ENCODE measurements around the gene CDK5R2.
A peak's percentile ranks its signal among the peaks of the same experiment; 100 is the strongest.
"Not testable (repeated sequence)": the region's sequence is repeated elsewhere in the genome, so short reads cannot be mapped to it uniquely, and the experiment has no call there.

The CDK5R2 gene

DNA sequence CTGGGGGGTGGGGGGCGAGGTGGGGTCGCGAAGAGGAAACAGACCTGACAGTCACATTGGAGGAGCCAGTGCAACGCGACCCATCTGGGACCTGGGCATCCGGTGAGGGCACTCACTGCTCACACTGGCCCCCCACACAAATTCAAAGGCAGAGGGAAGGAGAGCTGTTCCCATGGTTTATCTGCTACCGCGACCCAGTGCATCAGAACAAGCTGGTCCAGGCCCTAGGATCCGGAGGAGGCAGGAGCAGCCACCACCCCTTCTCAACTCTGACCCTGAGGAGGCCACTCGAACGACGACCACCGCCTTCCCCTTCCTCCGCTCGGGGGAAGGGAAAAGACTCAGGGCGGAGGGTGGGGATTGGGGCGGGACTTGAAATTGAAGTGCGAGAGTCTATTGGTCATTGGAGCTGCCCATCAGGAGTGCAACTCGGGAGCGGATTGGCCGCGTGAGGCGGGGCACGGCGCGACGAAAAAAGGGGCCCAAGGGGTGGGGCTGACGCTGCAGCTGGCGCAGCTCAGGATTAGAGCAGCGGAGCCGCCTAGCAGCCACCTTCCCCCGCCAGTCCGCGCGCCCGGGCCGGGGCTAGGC, at the start of gene CDK5R2:
Gene CDK5R2, plus strand, starts transcription at position 526 of the 591 bp plus-strand sequence. CDS start 155 bp downstream, outside the sequence.
- DNase-seq = peak; percentile 89 to 92

DNA sequence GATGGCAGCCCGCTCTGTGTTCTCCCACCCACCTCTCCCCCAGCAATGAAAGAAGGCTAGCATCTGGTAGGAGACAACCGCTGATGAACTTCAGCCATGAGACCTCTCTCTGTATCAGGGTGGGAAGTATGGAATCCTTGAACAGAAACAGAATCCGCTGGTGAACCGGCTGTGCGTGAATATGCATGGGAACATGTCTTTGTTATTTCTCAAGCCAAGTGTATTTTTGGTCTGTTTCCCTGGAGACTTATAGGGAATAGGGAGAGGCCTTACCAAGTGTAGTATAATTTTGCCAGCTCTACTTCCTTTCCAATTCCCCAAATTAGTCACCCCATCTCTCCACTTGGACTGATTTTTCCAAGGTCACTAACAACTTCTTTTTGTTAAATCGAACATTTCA, 48.7 kb upstream of the CDK5R2 start:
- DNase-seq = no peak

DNA sequence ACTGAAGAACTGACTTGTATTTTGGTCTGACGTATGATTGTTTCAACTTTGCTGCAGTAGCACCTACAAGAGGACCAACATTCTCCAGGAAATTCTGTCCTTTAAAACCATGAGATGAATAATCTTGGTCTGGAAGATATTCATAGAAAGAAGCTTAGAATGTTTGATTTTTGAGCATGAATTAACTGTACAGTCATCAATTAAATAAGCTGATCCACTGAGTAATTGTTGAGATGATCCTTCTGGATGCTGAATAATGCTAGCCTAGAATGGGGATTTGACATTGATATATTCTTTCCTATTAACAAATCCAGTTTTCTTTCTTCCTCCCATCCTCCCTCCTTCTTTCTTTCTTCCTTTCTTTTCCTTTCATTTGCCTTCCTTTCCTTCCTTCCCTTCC, 39.0 kb upstream of the CDK5R2 start:
- DNase-seq = no peak

DNA sequence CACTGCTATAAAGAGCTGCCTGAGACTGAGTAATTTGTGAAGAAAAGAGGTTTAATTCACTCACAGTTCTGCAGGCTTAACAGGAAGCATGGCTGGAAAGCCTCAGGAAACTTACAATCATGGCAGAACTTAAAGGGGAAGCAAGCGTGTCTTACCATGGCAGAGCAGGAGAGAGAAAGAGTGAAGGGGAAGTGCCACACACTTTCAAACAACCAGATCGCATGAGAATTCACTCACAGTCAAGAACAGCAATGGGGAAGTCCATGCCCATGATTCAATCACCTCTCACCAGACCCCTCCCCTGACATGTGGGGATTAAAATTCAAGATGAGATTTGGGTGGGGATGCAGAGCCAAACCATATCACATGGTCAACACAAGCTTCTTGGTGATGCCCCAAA, 34.7 kb upstream of the CDK5R2 start:
- DNase-seq = no peak

DNA sequence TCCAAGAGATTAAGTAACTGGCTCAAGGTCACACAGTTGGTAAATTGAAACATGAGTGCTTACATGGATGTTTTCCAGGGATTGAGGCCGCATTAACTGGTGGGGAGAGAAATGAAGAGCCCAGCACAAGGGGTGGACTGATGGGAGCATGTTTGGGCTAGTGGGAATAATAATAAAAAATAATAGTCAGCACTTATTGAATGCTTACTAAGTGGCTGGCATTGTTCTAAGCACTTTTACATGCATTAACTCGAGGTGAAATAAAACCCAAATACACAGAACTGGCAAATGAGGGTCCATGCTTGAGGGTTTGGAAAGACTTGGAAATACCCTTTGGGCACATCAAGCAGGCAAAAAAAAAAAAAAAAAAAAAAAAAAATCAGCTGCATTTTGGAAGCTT, 34.0 kb upstream of the CDK5R2 start:
- no peak for DNase-seq

DNA sequence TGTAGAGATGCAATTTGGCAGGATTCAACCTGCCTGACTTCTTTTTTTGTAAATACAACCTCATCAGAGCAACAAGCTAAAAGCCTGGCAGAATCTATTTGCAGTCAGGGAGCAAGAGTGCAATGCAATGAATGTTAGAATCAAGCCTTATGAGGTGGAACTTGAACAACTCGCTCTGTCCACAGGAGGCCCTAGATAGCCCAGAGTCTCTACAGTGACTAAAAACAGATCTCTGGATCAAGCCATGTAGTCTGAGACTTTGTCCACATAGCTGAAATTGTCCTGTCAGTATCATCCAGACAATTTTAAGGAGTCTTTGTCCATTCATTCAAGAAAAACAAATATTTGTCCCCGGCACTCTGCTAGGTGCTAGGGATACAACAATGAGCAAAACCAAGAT, 32.0 kb upstream of the CDK5R2 start:
- DNase-seq = no peak

DNA sequence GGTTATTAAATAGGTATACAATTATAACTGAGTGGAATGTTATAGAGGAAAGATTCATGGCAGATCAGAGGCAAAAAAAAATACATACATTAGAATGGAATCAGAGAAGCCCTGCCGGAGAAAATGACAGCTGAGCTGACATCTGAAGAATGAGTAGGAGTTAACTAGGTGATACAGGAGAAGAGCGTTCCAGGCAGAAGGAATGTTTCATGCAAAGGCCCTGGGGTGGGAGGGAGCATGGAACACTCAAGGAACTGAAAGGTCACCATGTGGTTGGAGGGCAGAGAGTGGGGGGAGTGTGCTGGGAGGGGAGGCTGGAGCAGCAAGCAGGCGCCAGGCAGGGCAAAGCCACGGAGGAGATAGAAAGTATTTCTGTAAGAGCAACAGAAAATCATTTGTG, 31.6 kb upstream of the CDK5R2 start:
- no peak for DNase-seq

DNA sequence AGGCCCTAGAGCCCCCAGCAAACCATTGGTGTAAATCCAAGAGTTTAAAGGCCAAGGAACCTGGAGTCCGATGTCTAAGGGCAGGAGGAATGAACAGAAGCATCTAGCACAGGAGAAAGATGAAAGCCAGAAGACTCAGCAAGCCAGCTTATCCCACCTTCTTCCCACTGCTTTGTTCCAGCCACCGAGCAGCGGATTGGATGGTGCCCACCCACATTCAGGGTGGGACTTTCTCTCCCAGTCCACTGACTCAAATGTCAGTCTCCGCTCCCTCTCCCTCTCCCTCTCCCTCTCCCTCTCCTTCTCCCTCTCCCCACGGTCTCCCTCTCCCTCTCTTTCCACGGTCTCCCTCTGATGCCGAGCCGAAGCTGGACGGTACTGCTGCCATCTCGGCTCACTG, 29.0 kb upstream of the CDK5R2 start:
- not testable (repeated sequence) for DNase-seq

DNA sequence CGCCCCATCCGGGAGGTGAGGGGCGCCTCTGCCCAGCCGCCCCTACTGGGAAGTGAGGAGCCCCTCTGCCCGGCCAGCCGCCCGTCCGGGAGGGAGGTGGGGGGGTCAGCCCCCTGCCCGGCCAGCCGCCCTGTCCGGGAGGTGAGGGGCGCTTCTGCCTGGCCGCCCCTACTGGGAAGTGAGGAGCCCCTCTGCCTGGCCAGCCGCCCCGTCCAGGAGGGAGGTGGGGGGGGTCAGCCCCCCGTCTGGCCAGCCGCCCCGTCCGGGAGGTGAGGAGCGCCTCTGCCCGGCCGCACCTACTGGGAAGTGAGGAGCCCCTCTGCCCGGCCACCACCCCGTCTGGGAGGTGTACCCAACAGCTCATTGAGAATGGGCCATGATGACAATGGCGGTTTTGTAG, 27.7 kb upstream of the CDK5R2 start:
- not testable (repeated sequence) for DNase-seq

DNA sequence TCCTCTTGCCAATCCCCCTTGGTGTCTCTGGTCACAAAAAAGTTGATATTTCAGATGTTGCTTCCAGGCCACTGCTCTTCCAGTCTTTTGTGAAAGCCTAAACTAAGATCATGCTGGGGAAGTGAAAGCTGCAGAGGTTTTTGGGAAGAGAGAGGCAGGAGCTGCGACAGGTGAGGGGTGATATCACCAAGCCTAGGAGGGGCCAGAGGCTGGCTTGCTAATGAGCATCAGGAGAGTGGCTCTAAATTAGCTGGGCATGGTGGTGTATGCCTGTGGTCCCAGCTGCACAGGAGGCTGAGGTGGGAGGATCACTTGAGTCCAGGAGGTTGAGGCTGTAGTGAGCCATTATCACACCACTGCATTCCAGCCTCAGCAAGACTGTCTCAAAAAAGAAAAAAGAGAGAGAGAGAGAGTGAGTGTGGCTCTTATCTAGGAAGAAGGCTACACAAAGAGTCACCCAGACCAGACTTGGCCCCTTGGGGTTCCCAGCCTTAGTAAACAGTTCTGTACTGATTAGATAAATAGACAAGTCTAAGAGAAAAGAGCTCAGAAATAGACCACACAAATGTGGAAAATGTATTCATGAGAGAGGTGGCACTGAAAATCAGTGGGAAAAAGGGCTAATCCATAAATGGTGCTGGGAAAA, 14.6 kb upstream of the CDK5R2 start:
- DNase-seq = no peak

DNA sequence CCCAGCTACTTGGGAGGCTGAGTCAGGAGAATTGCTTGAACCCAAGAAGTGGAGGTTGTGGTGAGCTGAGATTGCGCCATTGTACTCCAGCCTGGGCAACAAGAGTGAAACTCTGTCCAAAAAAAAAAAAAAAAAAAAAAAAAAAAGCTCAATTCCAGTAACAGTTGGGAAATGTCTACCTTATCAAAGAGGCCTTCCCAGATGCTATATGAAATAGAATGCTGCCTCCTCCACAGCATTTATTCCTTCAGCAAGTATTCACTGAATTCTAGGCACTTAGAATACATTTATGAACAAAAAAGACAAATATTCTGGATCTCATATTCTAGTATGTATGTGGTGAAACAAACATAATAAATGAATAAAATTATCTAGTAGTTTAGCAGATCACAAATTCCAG, 12.8 kb upstream of the CDK5R2 start:
- DNase-seq = no peak

DNA sequence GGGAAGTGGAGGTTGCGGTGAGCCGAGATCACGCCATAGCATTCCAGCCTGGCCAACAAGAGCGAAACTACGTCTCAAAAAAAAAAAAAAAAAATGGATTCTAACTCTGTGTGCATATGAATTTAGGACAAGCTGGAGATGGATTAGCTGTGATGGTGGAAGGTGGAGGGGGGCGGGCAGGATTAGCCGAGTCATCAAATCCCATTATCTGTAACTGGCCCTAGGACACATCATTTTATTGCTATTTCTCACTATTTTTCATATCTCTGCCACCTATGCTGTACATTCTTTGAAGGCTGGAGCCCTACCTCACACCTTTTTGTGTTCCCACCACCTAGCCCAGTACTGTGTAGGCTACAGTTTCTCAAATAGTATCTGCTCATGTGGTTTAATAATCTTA, 7.3 kb upstream of the CDK5R2 start:
- DNase-seq = no peak

DNA sequence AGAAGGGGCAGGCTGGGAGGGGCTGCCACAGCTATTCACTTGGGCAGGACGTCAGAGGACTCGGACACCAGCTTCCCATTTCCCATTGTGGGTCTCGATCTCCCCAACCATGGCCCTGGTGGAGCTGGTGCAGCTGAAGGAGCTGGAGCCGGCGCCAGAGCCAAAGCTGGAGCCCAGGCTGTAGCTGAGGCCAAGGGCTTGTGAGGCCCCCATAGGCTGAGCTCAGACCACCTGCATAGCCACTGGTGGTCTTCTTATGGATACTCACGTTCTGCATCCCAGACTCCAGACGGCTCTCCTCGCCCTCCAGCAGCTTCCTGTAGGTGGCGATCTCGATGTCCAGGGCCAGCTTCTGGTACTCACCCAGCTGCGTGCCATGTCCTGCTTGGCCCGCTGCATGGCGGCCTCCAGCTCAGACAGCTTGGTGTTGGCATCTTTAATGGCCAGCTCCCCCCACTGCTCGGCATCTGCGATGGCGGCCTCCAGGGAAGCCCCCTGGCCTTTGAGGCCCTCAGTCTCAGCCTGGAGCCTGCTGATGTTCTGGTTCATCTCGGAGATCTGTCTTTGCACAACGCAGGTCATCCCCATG, 6.0 kb upstream of the CDK5R2 start:
- no peak for DNase-seq

DNA sequence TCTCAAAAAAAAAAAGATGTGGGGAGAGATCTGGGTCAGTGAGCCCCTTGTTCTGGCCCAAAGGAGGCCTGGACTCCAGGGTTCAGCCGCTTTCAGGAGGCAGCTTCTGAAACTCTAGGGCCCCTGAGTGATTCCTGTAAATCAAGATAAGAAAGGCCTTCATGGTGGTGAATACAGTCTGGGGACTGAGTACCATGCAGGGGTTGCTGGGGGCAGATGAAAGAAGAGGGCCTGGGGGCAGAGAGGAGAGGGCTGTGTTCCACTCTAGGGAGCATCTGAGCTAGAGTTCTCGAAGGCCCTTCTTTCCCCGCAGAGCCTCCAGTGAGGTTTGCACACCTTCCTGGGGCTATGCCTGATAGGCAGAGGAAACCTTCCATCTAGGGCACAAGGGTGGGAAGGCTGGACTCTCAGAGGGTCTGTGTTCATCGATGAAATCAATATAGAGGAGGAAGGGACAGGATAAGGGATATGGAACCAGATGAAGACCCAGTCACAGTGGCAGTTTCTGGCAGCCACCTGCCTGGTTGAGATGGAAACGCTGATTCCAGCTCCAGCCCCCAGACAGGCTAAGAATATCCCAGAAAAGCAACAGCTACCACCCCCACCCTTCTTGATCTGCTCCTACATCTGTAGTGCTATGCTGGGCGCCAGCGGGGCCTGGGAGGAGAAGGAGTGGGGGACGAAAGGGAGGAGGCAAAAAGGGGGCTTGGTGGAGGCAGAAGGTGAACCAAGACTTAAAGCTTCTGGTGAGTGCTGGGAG, 4.7 kb upstream of the CDK5R2 start:
- no peak for DNase-seq

DNA sequence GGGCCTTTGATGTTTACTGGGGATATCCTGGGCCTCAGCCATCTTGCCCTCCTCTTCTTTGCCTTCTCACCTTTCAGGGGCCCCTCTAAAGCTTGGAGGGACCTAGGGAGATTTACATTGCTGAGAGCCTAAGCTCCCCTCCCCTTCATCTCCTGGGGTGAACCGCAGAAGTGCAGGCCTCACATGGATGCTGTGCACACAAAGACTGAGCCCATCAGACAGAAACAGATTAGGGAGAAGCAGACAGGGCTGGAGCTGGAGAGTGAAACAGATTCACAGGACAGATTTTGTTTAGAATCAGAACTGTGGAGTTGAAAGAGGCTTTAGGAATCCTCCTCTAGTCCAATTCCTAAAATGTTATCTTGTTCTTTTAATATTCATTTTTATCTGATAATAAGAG, 3.4 kb upstream of the CDK5R2 start:
- DNase-seq = no peak

DNA sequence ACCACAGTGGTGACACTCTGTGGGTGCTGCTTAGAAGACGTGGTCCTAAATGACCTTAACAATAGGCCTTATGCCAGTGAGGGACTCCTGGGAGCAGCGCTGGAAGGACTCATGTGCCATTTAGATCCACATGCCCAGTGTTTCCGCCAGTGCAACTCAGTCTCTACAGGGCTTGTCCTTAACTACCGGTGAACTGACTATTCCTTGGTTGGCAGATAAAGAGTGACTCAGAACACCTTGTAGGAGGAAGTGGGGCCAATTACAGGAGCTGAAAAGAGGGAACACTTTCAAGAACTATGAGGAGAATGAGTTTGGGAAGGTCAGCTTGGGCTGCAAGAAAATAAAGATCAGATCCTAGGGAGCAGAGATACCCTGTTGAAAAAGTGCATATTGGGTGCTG, 1.8 kb upstream of the CDK5R2 start:
- DNase-seq = no peak

DNA sequence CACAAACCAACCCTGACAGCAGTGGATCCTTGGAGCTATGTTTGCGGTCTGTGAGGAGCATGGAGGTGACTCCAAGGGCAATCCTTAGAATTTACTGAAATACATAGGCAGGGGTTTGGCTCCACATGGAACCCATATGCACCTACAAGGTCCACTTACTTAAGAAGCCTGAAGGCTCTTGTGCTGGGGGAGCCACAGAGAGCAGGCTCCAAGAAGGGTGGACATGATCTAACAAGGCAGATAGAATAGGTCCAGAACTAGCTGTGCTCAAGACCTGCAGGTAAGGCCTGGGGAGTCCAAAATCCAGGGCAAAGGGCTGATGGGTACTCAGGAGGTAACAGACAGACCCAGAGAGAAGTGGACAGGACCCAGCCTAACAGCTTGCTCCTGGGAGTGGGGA, 1.2 kb upstream of the CDK5R2 start:
- DNase-seq = no peak

DNA sequence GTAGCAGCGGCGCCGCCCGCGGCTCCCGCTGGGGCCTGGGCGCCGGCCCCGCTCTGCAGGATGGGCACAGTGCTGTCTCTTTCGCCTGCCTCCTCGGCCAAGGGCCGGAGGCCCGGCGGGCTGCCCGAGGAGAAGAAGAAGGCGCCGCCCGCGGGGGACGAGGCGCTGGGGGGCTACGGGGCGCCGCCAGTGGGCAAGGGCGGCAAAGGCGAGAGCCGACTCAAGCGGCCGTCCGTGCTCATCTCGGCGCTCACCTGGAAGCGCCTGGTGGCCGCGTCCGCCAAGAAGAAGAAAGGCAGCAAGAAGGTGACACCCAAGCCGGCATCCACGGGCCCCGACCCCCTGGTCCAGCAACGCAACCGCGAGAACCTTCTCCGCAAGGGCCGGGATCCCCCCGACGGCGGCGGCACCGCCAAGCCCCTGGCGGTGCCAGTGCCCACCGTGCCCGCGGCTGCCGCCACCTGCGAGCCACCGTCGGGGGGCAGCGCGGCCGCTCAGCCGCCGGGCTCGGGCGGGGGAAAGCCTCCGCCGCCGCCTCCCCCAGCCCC, 369 bp downstream of the CDK5R2 start:
- DNase-seq = no peak

DNA sequence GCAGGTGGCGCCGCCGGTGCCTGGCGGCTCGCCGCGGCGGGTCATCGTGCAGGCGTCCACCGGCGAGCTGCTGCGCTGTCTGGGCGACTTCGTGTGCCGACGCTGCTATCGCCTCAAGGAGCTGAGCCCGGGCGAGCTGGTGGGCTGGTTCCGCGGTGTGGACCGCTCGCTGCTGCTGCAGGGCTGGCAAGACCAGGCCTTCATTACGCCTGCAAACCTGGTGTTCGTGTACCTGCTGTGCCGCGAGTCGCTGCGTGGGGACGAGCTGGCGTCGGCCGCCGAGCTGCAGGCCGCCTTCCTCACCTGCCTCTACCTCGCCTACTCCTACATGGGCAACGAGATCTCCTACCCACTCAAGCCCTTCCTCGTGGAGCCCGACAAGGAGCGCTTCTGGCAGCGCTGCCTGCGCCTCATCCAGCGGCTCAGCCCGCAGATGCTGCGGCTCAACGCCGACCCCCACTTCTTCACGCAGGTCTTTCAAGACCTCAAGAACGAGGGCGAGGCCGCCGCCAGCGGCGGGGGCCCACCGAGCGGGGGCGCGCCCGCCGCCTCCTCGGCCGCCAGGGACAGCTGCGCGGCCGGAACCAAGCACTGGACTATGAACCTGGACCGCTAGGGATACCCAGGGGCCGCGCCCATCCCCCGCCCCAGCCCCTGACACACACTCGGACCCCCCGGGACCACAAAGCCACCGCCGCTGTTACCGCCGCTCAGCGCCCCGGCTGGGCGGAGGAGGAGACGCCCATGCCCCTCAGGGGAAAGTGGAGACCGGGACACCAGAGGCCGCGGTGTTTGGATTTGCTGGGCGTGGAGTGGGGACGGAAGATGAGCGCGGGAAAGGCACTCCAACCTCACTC, 1.1 kb downstream of the CDK5R2 start:
- DNase-seq = peak; percentile 26 to 32

DNA sequence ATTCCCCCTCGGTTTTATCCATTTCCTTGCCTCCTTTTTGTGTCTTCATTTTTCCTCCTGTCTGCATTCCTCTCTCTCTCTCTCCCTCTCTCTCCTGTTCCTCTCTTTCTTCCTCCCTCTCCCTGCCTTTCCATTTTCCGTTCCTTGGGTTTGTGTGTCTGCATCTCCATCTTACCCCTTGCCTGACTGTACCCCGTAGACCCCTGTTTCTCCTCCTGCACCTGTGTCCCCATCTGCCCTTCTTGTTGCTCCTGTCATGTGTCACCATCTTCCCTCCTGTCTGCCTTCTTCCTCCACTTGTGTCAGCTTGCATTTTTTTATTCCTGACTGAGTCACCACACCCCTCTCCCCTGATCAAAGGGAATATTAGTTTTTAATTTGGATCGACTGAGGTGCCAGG, 1.8 kb downstream of the CDK5R2 start:
- no peak for DNase-seq

DNA sequence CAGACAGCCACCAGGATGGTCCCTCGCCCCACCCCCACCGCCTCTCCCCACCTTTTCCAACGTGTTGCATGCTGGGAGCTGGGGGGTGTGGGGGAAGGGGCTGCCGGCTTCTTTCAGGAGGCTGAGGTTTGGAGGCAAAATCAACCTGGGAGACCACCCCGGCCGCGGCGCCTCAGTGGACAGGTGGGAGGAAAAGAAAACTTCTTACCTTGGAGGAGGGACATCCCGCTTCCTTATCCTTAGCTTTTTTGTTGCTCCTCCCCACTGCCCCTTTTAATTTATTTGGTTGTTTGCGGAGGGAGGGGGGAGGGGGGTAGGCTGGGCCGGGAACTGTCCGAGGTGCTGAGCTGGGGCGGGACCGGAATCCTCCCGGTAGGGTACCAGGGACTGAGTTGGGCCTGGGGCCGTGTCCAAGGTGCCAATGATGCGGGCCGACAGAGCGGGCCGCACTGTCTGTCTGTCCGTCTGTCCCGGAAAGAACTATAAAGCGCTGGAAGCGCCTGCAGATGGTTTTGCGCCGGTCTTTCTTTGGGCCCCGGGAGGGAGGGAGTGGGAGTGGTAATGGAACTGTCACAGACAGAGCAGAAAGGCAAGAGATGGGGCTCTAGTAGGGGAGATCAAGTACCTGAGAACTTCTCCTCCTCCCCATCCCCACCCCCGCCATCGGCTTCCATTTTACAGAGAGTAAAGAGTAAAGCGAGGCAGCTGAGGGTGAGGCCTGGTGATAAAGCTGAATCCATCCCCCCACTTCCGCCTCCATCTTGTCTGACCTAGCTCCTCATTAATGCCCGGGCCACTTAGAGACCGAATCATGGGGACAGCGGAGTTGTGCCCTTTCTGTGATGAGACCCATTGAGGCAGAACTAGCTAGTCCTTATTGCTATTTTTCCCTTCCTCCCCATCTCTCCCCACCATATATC, 2.4 kb downstream of the CDK5R2 start:
- DNase-seq = peak in 1 of 2 experiments; percentile 26

All from activated T-cell treated with anti-CD3 and anti-CD28 coated beads, Interleukin-2, amount 50 U/mL, for 48 hours (primary cell).